Stimulated activated CD4-positive, alpha-beta T cell treated with anti-CD3 and anti-CD28 coated beads, Interleukin-1b, Interleukin-23, amount 100 ng/mL, for 1 hour (primary cell): ENCODE data around the gene BHLHE23.
"Not testable (repeated sequence)": the region's sequence is repeated elsewhere in the genome, so short reads cannot be mapped to it uniquely, and the experiment has no call there.

ENCODE experiments used
- DNase-seq, 2 donors: peaks; one replicate each; pipeline ENCODE4 v3.0.0-alpha.2; 2020; ENCODE audit warnings: low read depth in 2 of 2

The BHLHE23 gene

DNA sequence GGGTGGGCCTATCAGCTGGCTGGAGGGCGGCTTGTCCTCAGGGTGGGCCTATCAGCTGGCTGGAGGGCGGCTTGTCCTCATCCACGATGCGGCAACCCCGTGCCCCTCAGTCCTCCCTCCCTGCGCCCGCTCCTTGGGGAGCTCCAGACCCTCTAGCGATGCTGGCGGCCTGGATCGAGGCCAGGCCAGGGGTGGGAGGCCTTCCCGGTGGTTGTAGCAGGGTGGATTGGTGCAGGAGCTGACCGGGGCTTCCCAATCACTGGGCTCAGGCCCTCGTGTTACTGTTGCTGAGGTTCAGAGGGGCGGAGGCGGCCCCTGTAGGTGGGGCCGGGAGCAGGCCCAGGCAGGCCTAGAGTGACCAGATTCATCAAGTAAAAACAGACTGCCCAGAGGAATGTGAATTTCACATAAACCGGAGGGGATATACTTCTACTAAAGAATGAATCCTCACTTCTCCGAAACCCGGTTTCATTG is 45.4 kb downstream of the BHLHE23 start:
- DNase-seq: no peak

DNA sequence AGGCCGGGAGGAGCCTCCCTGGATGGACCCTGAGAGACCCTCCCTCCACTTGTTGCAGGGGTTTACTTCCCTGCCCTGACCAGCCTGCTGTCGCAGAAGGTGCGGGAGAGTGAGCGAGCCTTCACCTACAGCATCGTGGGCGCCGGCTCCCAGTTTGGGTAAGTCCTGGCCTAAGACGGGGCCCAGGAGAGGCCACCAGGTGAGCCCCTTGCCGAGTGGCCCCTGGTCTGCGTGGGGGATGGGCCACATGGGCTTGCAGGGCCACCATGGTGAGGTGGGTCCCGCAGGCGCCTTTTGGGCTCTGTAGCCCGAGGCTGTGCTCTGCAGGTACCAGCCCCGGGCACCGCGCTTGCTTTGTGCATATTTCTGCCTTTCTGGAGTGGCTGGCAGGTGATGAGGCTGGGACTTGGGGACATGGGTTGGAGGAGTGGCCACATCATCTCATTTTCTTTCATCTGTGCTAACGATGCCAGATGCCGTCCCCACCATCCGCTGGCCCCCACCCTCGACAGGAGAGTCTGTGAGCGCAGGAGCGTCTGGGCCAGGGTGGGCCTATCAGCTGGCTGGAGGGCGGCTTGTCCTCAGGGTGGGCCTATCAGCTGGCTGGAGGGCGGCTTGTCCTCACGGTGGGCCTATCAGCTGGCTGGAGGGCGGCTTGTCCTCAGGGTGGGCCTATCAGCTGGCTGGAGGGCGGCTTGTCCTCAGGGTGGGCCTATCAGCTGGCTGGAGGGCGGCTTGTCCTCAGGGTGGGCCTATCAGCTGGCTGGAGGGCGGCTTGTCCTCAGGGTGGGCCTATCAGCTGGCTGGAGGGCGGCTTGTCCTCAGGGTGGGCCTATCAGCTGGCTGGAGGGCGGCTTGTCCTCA is 46.1 kb downstream of the BHLHE23 start:
- not testable (repeated sequence) for DNase-seq

- DNase-seq: no peak
Measured at GRCh38 chr20:62959998-62960436, 46.7 kb downstream of the BHLHE23 start.

- no peak for DNase-seq
Measured at GRCh38 chr20:62959101-62959971, 47.4 kb downstream of the BHLHE23 start.

GRCh38 chr20:62958388-62959100 is 48.2 kb downstream of the BHLHE23 start:
- no peak for DNase-seq

DNA sequence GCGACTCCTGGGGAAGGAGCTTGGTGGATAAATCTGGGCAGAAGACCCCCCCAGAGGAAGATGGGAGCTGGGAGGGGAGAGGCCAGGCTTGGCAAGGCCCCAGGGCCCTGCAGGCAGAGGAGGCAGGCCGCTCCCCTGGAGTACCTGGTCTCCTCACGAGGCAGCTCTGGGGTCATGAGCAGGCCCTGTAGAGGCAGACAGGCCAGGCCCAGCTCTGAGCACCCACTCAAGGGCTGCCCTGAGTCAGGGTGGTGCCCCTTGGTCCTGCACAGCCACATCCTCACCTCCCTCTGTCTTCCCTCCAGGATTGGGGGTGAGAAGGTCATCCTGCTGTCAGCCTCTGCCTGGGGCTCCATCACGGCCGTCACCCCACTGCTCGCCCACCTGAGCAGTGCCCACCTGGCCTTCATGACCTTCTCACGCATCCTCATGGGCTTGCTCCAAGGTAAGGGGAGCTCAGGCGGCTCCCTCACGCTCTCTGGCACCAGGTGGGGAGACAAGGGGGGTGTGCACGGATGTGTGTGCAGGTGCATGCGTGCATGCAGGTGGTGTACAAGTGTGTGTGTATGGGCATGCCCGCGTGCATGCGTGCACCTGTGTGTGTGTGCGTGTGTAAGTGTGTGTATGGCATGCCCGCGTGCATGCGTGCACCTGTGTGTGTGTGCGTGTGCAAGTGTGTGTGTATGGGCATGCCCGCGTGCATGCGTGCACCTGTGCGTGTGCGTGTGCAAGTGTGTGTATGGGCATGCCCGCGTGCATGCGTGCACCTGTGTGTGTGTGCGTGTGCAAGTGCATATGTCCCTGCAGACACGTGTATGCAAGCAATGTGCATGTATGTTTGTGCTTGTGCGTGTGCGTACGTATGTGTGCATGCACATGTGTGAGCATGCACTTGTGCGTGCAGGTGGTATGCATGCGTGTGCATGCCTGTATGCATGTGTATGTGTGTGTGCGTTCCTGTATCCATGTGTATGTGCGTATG is 49.3 kb downstream of the BHLHE23 start:
- DNase-seq: no peak

DNA sequence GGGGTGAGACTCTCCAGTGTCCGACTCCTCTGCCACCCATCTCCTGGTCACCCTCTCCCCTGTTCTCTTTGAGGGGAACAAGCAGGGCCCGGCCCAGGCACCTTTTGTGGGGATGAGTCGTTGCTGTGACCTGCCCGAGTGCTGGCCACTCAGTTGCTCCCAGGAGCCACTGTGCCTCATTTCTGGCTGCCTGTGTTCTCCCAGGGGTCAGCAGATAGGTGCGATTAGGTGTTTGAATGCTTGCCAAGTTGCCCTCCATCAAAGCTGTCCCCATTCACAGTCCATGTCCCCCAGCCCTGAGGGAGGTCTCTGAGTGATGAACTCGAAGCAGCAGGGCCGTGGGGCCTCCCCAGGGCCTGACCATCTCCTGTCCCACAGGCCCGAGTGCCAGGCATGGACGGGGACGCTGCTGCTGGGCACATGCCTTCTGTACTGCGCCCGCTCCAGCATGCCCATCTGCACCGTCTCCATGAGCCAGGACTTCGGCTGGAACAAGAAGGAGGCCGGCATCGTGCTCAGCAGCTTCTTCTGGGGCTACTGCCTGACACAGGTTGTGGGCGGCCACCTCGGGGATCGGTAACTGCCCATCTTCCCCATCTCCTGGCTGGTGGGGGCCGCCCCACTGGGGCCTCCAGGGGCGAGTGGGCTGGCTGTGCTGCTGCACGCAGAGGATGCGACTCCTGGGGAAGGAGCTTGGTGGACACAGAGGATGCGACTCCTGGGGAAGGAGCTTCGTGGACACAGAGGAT is 50.2 kb downstream of the BHLHE23 start:
- no peak for DNase-seq
